Prostate gland (tissue), 2 donors: ENCODE data around the gene RPS28. TPM values are rescaled to one million over a fixed set of nuclear protein-coding genes. Genes with fewer than 3 reads are reported as not detected.
"Not testable (repeated sequence)": the region's sequence is repeated elsewhere in the genome, so short reads cannot be mapped to it uniquely, and the experiment has no call there.

Experiments
- DNase-seq: peaks from one replicate; pipeline ENCODE4 v3.0.0-alpha.2; 2019; ENCODE audit warnings: low spot score
- H3K27ac ChIP-seq, 2 donors: fragments of 200-600 bp; sonication (generic); 2 replicates each; pipeline ENCODE4 v1.5.1; 2017 to 2019
- H3K27me3 ChIP-seq: fragments of 200-600 bp; sonication (generic); replicated peaks from 2 replicates; pipeline ENCODE4 v1.5.1; 2019; ENCODE audit not compliant: insufficient read depth
- H3K36me3 ChIP-seq, 2 donors: fragments of 200-600 bp; sonication (generic); 1 replicate in 1 of 2; 2 replicates in 1 of 2; pipeline versions ENCODE4 v1.5.1 to v1.8.1; 2017 to 2019
- H3K4me1 ChIP-seq: fragments of 200-600 bp; sonication (generic); replicated peaks from 2 replicates; pipeline ENCODE4 v1.5.1; 2019
- H3K4me3 ChIP-seq, 2 donors: fragments of 200-600 bp; sonication (generic); 2 replicates each; pipeline ENCODE4 v1.5.1; 2017 to 2019
- H3K9me3 ChIP-seq: fragments of 200-600 bp; sonication (generic); 2 replicates; pipeline ENCODE4 v1.5.1; 2017
- POLR2A ChIP-seq: fragments of 450-650 bp; IDR thresholded peaks from one replicate; pipeline ENCODE4 v1.6.1; 2016; ENCODE audit warnings: antibody characterized with exemption, mild to moderate bottlenecking
- POLR2AphosphoS5 ChIP-seq: sonication (generic); formaldehyde crosslinking; IDR thresholded peaks from one replicate; pipeline ENCODE4 v1.6.1; 2017; ENCODE audit warnings: antibody characterized with exemption
- WGBS: methylation state at CpG from one replicate; pipeline ENCODE4 v1.1.5; 2018; 5-methylcytosine and 5-hydroxymethylcytosine counted together
- intact Hi-C: fragments of 100-400 bp; cut with DNase I; formaldehyde crosslinking; loops from one replicate; pipeline ENCODE4 v1.14.2; 2022
- total RNA-seq, 2 donors: library from RNA; depleted of rRNA; stranded (reverse); fragments of >200 nt; gene quantifications; one replicate each; pipeline ENCODE4 v1.1.0, GENCODE V29; 2016
- TF ChIP-seq, protein P1 (sequence below), 4 experiments: fragments of 200-600 bp in 2 of 4; fragments of 450-650 bp in 2 of 4; sonication (generic) in 2 of 4; IDR thresholded peaks; 1 replicate in 3 of 4; 2 replicates in 1 of 4; pipeline ENCODE4 v1.5.1; 2016 to 2019; ENCODE audit warnings: antibody characterized with exemption in 4 of 4, mild to moderate bottlenecking in 2 of 4, moderate library complexity in 2 of 4

Gene RPS28
- total RNA-seq, result 100 to 1,000 TPM; 488 to 498 TPM

DNA sequence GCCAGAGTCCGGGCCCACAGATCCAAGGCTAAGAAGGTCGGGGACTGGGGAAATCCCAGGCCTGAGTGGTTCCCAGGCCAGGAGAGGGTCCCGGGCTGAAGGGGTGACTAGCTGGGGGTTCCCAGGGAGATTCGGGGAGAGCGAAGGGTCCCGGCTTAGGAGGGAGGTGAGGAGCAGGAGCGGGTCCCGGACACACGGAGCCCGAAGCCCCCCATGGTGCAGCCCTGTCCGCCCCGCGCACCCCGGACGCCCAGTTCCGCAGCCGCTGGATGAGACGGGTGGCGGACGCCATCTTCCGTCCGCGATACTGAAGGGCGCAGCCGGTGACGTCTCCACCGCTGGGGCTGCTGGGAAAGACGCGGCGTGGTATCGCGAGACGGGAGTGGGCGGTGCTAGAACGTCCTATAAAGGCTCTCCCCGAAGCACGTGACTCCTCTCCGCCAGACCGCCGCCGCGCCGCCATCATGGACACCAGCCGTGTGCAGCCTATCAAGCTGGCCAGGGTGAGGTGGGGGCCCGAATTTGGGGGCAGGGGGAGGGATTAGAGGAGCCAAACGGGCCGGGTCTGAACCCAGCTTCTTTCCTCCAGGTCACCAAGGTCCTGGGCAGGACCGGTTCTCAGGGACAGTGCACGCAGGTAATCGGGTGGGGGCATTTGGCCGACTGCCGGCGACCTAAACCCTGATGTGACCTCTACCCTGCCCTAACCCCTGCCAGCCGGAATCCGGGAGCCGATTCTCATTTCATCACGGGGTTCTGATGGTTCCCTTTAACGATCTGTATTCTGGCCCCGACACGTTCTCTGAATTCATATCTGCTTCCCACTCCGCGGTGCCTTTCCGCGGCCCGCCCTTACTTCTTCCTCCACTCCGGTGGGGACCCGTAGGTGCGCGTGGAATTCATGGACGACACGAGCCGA, at the start of gene RPS28, which contains the start of gene NDUFA7:
Gene RPS28, plus strand, starts transcription at position 430 of the 919 bp plus-strand sequence. Its CDS starts 35 bp downstream, at position 465.
Gene NDUFA7, minus strand, starts transcription at position 309 of the 919 bp plus-strand sequence. Its CDS starts 17 bp downstream, at position 292.
- DNase-seq, result peak; percentile 97
- peak within 1 kb of the TSS; percentile 72 to 94 for H3K4me3 ChIP-seq
- H3K9me3 ChIP-seq, result no peaks in the 10 kb centered on the region
- under 1% methylated on average over 71 of the region's 72 CpGs for WGBS
- H3K27me3 ChIP-seq, result no peaks in the 10 kb centered on the region
- TF ChIP-seq POLR2AphosphoS5, result peak; percentile 99
- TF ChIP-seq POLR2A, result peak; percentile 92
- TF ChIP-seq, protein P1, sequence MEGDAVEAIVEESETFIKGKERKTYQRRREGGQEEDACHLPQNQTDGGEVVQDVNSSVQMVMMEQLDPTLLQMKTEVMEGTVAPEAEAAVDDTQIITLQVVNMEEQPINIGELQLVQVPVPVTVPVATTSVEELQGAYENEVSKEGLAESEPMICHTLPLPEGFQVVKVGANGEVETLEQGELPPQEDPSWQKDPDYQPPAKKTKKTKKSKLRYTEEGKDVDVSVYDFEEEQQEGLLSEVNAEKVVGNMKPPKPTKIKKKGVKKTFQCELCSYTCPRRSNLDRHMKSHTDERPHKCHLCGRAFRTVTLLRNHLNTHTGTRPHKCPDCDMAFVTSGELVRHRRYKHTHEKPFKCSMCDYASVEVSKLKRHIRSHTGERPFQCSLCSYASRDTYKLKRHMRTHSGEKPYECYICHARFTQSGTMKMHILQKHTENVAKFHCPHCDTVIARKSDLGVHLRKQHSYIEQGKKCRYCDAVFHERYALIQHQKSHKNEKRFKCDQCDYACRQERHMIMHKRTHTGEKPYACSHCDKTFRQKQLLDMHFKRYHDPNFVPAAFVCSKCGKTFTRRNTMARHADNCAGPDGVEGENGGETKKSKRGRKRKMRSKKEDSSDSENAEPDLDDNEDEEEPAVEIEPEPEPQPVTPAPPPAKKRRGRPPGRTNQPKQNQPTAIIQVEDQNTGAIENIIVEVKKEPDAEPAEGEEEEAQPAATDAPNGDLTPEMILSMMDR (IDR thresholded peaks at IDR 0.05), result peak in 3 of 4 experiments; percentile 33 to 74 (median 57)
- no peaks in the 10 kb centered on the region for H3K36me3 ChIP-seq
- peaks cover 4% of the 10 kb centered on the region for H3K4me1 ChIP-seq
- H3K27ac ChIP-seq, result peak within 1 kb of the TSS; percentile 84 to 88
- intact Hi-C loops, result loop anchor here (1.0 kb wide), 1 partner anchor 13 kb away; the partner anchor contains the start of gene CD320

- H3K4me3 ChIP-seq, intact Hi-C loops, H3K36me3 ChIP-seq, H3K9me3 ChIP-seq, DNase-seq, H3K4me1 ChIP-seq, H3K27me3 ChIP-seq, H3K27ac ChIP-seq: not testable (repeated sequence)
- WGBS, result no CpG with 5 or more reads among the region's 9 CpGs
Observed at GRCh38 chr19:8276508-8276907, 44.8 kb upstream of the RPS28 start.

- H3K27ac ChIP-seq, H3K36me3 ChIP-seq, H3K4me3 ChIP-seq, intact Hi-C loops, H3K9me3 ChIP-seq, H3K27me3 ChIP-seq, H3K4me1 ChIP-seq, DNase-seq: not testable (repeated sequence)
- WGBS, result no CpG with 5 or more reads among the region's 9 CpGs
Observed at GRCh38 chr19:8291337-8291736, 30.0 kb upstream of the RPS28 start.

GRCh38 chr19:8302357-8302691, 19.0 kb upstream of the RPS28 start:
- TF ChIP-seq, protein P1 (IDR thresholded peaks at IDR 0.05), result no peak
- TF ChIP-seq POLR2AphosphoS5, result no peak
- TF ChIP-seq POLR2A, result no peak
- Histone ChIP-seq H3K4me1 (peaks cover under 1% of the 10 kb centered on the region), H3K9me3 (no peaks in the 10 kb centered on the region), H3K27me3 (no peaks in the 10 kb centered on the region), H3K36me3 (no peaks in the 10 kb centered on the region), H3K4me3 (no peak overlapping the region), H3K27ac (no peak overlapping the region)
- DNase-seq, result peak; percentile 3
- intact Hi-C loops, result no loop called here
- WGBS, result 73% methylated on average over 11 of the region's 11 CpGs

GRCh38 chr19:8302734-8303133, 18.6 kb upstream of the RPS28 start:
- WGBS, result 84% methylated on average over 7 of the region's 7 CpGs
- TF ChIP-seq, protein P1 (IDR thresholded peaks at IDR 0.05), result no peak
- TF ChIP-seq POLR2A (no peak), POLR2AphosphoS5 (no peak)
- Histone ChIP-seq H3K27ac (no peak overlapping the region), H3K27me3 (no peaks in the 10 kb centered on the region), H3K36me3 (no peaks in the 10 kb centered on the region), H3K9me3 (no peaks in the 10 kb centered on the region), H3K4me3 (no peak overlapping the region), H3K4me1 (peaks cover 5% of the 10 kb centered on the region)
- intact Hi-C loops, result no loop called here
- no peak for DNase-seq
